HG03025 (cell line): ENCODE results near the gene TOMM40.
A peak's percentile ranks its signal among the peaks of the same experiment; 100 is the strongest.
"Not testable (repeated sequence)": the region's sequence is repeated elsewhere in the genome, so short reads cannot be mapped to it uniquely, and the experiment has no call there.

ENCODE experiments used
- ATAC-seq: cut with Tn5 transposase; IDR thresholded peaks from one replicate; pipeline ENCODE4 v1.9.1; 2021; ENCODE audit warnings: mild to moderate bottlenecking, moderate library complexity; ENCODE audit not compliant: unreplicated experiment, low FRiP score

The TOMM40 gene

DNA sequence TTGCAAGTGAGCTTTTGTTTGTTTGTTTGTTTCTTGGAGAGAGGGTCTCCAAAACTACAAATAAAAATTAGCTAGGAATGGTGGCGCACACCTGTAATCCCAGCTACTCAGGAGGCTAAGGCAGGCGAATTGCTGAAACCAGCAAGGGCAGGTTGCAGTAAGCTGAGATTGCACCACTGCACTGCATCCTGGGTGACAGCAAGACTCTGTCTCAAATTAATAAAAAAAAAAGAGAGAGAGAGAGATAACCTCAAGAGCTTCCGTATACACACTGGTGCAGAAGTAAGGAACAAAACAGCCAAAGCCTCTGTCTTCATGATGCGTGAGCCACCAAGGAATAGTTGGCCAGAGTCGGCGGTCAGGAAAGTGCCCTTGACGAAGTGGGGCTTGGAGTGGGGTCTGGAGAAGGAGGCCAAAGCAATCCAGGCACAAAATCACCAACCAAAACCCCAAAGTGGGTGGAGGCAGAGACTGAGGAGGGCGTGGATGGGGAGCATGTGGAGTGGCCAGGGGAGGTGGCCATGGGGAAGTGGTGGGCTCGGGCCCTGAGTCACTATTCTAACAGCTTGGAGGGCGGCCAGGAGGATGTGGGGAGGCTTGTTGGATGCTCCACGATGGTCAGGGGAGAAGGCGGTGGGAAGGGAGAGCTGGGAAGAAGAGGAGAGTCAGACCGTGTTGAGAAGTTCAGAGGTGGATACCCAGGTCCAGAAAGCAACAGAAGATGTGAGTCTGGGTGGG, 21.2 kb upstream of the TOMM40 start:
- ATAC-seq = no peak

DNA sequence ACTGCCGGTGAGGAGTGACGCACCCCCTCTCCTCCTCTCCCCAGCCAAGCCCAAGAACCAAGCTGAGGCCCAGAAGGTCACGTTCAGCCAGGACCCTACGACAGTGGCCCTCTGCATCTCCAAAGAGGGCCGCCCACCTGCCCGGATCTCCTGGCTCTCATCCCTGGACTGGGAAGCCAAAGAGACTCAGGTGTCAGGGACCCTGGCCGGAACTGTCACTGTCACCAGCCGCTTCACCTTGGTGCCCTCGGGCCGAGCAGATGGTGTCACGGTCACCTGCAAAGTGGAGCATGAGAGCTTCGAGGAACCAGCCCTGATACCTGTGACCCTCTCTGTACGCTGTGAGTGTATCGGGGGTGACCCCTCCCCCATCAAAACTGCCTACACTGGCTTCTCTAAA, 19.2 kb upstream of the TOMM40 start:
- no peak for ATAC-seq

DNA sequence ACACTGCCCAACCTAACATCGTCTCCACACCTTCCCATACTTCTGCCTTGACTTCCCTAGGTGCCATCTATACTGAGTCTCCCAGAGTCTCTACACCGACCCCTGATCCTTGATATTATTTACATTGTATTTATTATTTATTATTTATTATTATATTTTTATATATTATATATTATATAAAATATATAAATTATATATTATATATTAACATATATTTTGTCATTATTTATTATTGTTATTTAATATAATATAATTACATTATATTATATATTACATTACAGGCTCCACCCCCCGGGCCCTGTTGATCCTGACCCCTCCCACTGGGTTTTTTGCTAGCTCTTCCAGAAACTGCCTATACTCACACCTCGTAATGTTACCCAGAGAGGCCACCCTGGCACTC, 18.4 kb upstream of the TOMM40 start:
- no peak for ATAC-seq

DNA sequence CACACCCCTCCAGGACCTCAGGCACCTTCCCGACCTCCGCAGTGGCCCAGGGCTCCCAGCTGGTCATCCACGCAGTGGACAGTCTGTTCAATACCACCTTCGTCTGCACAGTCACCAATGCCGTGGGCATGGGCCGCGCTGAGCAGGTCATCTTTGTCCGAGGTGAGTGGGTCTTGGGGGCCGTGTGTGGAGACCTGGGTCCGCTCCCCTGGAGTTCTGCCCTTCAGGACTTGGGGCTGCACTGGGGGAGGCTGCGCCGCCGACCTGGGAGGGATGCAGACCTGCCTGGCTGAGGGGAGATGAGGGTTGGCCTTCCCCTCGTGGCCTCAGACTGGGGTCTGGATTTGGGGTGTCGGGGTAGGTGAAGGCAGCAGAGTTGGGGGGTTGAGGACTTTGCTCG, 16.7 kb upstream of the TOMM40 start:
- ATAC-seq = no peak

DNA sequence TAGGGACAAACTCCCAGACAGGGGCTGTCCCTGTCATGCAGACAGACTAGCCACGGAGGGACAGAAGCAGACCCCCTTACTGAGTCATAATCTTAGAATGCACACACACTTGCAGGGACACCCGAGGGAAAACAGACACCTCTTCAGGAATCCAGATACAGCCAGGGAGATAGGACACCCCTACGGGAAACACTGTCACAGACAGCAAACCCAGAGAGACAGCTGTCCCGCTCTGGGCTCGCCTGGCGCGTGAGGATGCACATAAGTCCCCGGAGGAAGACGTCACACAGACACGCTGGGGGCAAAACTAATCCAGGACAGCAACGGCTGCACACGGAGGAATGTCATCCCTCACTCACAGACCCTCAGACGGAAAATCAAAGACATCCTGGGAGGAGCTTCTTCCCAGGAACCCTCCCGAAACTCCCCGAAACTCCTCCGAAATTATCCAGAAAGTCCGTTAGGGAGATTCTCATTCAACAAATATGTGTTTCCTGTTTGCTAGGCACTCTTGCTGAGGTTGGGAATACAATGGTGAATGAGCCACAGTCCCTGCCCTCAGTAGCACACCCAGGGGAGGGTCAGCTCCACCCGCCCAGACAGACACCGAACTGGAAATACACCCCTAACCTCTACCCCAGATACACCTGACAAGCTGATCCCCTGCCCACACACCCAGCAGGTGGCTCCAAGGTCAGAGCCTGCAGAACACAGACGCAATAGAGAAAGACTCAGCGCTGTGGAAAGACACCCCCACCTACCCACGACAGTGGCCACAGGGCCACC, 15.2 kb upstream of the TOMM40 start:
- no peak for ATAC-seq

DNA sequence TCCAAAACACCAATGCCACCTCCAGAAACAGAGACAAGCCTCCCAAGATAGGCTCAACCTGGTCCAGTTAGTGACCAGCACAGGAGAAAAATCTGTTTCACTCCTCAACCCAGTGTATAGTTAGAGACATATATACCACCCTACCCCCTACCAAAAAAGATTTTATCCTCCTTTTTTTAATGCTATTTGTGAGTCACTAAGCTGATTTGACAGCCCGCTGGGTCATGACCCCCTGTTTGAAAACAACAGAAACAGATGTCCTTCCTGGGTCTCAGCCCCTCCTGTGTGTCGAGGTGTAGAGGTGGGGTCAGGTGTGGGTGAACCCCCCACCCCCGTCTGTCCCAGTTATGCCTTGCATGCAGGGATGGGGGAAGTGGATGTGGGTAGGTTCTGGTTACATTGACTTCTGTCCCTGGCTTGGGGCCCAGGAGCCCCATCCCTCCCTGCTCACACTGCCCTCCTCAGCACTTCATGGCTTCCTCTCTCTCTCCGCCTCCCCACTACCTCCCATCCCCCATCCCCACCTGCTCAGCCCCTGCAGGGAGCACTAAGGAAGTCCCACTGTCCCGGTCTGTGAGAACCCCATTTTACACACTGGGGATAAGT, 14.0 kb upstream of the TOMM40 start:
- no peak for ATAC-seq

DNA sequence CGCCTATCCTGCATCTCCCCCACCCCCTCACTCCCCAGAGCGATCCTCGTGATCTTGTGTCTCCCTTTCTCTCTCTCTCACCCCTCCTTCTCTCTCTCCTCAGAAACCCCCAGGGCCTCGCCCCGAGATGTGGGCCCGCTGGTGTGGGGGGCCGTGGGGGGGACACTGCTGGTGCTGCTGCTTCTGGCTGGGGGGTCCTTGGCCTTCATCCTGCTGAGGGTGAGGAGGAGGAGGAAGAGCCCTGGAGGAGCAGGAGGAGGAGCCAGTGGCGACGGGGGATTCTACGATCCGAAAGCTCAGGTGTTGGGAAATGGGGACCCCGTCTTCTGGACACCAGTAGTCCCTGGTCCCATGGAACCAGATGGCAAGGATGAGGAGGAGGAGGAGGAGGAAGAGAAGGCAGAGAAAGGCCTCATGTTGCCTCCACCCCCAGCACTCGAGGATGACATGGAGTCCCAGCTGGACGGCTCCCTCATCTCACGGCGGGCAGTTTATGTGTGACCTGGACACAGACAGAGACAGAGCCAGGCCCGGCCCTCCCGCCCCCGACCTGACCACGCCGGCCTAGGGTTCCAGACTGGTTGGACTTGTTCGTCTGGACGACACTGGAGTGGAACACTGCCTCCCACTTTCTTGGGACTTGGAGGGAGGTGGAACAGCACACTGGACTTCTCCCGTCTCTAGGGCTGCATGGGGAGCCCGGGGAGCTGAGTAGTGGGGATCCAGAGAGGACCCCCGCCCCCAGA, 12.8 kb upstream of the TOMM40 start:
- ATAC-seq = no peak

DNA sequence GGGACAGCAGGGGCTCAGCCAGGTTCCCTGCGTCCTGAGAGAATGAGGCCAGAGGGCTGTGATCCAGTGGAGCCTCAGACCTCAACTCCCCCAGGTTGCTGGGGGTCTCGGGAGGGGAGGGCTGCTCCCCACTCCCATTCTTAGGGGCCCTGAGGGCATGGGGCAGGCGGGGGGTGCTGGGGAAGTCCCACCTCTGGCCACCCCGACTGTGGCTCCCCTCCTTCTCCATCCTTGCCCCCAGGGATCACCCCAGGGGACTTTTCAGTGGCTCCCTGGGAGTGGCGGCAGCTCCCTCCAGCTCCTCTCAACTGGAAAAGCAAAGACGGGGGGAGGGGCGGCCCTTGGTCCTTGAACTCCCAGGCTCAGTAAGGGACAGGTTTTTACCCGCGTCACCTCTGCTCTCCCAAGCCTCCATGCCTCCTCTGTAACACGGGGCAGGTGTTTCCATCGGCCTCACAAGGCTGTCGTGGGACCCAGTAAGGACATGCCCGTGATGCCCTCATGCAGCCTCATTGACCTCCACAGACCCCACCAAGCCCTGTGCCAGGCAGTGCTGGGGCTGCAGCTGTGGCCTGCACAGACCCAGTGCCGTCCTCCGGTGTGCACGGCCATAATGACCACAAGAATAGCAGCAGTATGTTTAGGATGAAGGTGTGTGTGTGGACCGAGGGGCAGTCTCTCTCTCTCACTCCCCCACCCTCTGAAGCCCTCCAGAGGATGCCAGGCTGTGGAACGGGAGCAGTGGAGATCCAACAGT, 11.6 kb upstream of the TOMM40 start:
- ATAC-seq = no peak

DNA sequence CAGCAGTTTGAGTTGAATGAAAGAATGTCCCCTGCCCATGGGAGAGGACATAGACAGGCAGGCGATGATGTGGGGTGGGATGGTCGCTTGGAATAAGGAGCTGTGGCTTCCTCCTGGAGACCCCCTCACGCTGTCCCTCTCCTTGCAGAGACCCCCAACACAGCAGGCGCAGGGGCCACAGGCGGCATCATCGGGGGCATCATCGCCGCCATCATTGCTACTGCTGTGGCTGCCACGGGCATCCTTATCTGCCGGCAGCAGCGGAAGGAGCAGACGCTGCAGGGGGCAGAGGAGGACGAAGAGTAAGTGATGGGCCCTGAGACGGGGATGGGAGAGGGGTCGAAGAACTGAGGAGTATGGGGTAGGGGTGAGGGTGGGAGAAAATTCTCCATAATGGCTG, 9.0 kb upstream of the TOMM40 start:
- no peak for ATAC-seq

DNA sequence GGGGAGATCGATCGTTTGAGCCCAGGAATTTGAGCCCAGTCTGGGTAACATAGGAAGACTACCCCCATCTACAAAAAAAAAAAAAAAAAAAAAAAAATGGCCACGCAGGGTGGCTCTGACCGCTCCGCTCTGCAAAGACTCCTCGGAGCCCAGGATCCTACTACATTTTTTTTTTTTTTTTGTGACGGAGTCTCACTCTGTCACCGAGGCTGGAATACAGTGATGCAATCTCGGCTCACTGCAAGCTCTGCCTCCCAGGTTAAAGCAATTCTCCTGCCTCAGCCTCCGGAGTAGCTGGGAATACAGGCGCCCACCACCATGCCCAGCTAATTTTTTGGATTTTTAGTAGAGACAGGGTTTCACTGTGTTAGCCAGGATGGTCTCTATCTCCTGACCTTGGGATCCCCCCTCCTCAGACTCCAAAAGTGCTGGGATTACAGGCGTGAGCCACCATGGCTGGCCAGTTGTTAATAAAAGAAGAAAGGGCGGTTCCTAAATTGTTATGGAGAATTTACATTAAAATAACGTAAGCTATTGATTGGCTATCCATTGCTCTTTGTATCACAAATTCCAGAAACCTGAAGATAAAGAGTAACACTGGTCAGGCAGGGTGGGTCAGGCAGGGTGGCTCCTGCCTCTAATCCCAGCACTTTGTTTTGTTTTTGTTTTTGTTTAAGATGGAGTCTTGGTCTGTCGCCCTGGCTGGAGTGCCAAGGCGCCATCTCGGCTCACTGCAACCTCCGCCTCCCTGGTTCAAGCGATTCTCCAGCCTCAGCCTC, 8.2 kb upstream of the TOMM40 start:
- ATAC-seq = not testable (repeated sequence)

DNA sequence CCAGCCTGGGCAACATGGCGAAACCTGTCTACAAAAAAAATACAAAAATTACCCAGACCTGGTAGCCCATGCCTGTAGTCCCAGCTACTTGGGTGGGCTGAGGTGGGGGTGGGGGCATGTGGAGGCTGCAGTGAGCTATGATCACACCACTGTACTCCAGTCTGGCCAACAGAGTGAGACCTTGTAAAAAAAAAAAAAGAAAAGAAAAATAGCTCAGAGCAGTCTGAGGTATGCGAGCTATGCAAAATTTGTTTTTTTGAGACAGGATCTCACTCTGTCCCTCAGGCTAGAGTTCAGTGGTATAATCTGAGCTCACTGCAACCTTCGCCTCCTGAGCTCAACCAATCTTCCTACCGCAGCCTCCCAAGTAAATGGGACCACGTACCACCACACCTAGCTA, 7.1 kb upstream of the TOMM40 start:
- no peak for ATAC-seq

DNA sequence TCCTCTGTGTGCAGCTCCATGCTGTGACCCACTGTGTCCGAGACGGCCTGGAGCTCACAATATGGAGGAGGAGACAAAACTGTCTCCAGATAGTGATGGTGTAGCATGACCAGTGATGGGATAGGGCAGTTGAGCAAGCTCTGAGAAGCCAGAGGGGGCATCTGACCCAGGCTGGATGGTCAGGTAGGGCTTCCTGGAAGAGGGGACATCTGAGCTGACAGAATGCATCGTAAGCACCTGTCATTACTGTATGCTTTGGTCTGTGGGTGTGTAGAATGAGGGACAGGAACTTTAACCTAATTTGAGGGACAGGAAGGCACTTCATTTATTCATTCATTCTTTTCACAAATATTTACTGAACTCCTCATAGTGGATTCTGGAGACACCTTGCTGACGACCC, 6.5 kb upstream of the TOMM40 start:
- no peak for ATAC-seq

DNA sequence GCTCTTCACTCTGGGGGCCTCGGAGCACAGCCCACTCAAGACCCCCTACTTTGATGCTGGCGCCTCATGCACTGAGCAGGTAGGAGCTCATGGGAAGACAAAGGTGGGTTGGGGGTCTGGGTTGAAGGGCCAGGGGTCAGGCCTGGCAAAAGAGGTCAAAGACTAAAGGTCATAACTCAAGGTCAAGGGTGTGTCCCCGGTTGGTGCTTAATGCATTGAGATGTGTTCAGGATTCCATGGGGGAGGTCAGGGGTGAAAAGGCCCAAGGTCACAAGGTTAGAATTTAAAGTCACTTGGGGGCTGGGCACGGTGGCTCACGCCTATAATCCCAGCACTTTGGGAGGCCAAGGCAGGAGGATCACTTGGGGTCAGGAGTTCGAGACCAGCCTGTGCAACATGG, 4.9 kb upstream of the TOMM40 start:
- no peak for ATAC-seq

DNA sequence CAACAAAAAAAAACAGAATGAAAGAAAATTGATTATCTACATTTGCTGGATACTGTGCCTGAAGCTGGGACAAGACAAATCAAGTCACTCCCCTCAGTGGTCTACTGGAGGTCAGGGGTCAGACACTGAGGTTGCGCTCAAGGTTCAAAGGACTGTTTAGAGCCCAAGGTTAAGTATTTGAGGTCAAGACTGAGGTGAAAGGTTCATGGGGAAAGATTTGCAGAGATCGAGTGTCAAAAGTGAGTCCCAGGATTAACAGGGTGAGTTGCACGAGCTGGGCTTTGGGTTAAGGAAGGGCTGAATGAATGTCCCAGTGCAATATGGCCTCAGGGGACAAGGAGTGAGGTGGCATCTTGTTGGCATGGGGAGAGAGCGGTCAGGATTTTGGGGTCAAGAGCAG, 3.4 kb upstream of the TOMM40 start:
- ATAC-seq = no peak

DNA sequence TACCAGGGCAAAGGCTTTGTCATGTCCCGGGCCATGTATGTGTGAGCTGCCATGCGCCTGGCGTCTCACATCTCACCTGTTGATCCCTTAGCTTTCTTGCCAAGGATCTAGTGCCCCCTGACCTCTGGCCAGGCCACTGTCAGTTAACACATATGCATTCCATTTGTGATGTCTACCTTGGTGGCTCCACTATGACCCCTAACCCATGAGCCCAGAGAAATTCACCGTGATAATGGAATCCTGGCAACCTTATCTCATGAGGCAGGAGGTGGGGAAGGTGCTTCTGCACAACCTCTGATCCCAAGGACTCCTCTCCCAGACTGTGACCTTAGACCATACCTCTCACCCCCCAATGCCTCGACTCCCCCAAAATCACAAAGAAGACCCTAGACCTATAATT, 2.7 kb upstream of the TOMM40 start:
- not testable (repeated sequence) for ATAC-seq

DNA sequence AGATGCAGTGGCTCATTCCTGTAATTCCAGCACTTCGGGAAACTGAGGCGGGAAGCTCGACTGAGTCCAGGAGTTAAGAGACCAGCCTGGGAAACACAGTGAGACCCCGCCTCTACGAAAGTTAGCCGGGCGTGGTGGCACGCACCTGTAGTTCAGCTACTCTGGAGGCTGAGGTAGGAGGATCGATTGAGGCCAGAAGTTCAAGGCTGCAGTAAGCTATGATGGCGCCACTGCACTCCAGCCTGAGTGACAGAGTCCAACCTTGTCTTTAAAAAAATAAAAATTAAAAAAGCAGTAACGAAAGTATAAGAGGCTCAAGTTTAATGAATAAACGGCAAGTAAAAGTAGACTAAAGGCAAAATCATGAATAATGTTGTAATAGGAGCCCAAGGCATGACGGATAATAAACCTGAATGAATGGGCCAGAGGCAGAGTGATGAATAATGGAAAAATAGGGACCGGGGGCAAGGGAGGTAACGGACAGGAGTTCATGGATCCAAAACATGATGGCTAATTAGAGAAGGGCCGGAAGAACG, 1.2 kb upstream of the TOMM40 start:
- no peak for ATAC-seq

DNA sequence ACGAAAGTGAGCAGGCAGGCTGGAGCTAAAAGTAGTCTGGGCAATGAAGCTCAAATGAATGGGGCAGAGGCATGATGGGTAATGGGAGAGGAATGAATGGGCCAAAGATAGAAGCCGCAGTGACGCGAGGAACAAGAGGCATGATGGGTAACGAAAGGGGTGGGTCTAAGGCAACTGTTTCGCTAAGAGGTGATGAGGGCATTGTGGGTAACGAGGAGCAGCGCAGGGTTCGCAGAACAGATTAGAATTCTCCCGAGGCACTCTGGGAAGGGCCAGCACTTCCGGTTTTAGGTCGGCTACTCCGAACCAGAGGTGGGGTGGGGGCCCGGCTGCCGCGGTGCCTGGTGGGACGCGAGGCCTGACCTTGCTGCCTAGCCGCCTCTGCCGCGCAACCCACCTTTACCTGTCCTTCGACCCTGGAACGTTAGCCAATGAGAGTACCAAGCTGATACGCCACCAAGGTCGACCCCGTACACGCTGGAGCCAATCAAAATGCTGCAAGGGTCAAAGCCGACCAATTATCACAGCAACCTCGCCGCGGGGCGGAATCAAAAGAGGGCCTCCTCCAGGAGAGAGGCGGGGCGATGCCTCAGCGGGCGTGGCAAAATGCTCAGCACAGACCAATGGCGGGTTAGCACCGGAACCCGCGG, 563 bp upstream of the TOMM40 start:
- ATAC-seq = peak; percentile 78

DNA sequence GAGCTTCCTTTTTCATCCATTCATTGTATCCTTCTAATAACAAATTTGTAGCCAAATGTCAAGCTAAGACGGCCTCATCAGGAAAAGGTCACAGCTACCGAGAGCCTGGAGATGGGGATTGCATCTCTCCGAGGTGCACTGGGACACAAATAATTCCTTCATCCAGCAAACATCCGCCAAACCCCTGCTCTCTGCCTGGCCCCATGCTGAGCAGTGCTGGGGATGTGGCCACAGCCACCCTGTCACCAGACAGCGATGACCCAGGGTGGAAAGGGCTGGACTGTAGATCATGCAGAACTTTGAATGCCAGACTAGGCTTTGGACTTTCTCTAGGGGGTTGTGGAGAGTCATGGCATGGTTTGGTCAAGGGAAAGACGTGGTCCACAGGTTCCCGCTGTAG, 1.9 kb downstream of the TOMM40 start:
- ATAC-seq = no peak
